GM18519 (cell line): ENCODE data around the gene PDE11A.

Experiments used
- ATAC-seq: cut with Tn5 transposase; IDR thresholded peaks from one replicate; pipeline ENCODE4 v1.9.1; 2021; ENCODE audit warnings: mild to moderate bottlenecking, moderate library complexity; ENCODE audit not compliant: unreplicated experiment, low FRiP score

Gene PDE11A

GRCh38 chr2:177678939-177679338 lies 393.6 kb downstream of the PDE11A start:
- ATAC-seq = no peak

GRCh38 chr2:177676636-177677035 lies 395.9 kb downstream of the PDE11A start:
- ATAC-seq = no peak

GRCh38 chr2:177675825-177676224 lies 396.8 kb downstream of the PDE11A start:
- no peak for ATAC-seq

- no peak for ATAC-seq
Measured at GRCh38 chr2:177675350-177675821, 397.2 kb downstream of the PDE11A start.

GRCh38 chr2:177673602-177674595 lies 398.7 kb downstream of the PDE11A start:
- no peak for ATAC-seq

- ATAC-seq = no peak
Measured at GRCh38 chr2:177671662-177672061, 400.9 kb downstream of the PDE11A start.

GRCh38 chr2:177670791-177671535 lies 401.6 kb downstream of the PDE11A start:
- ATAC-seq = no peak

- ATAC-seq = no peak
Measured at GRCh38 chr2:177669625-177670330, 402.8 kb downstream of the PDE11A start.

GRCh38 chr2:177669201-177669600 lies 403.4 kb downstream of the PDE11A start:
- ATAC-seq = no peak

- ATAC-seq = no peak
Measured at GRCh38 chr2:177668617-177669016, 404.0 kb downstream of the PDE11A start.

GRCh38 chr2:177667626-177668025 lies 405.0 kb downstream of the PDE11A start:
- ATAC-seq = no peak

- no peak for ATAC-seq
Measured at GRCh38 chr2:177666408-177666807, 406.2 kb downstream of the PDE11A start.

GRCh38 chr2:177665948-177666347 lies 406.6 kb downstream of the PDE11A start:
- no peak for ATAC-seq

- no peak for ATAC-seq
Measured at GRCh38 chr2:177665328-177665727, 407.2 kb downstream of the PDE11A start.

- ATAC-seq = no peak
Measured at GRCh38 chr2:177662895-177663294, 409.7 kb downstream of the PDE11A start.

GRCh38 chr2:177660742-177661141 lies 411.8 kb downstream of the PDE11A start:
- no peak for ATAC-seq

GRCh38 chr2:177658309-177658708 lies 414.3 kb downstream of the PDE11A start:
- ATAC-seq = no peak

GRCh38 chr2:177651833-177652232 lies 420.7 kb downstream of the PDE11A start:
- ATAC-seq = no peak

GRCh38 chr2:177649568-177650518 lies 422.7 kb downstream of the PDE11A start:
- ATAC-seq = no peak

- ATAC-seq = no peak
Measured at GRCh38 chr2:177646791-177647190, 425.8 kb downstream of the PDE11A start.
